H1 (cell line): ENCODE measurements around the gene HLA-DPA1.

Source experiments
- CHD1 ChIP-seq: IDR thresholded peaks from 2 replicates; pipeline ENCODE4 v1.6.1; 2012; ENCODE audit warnings: low read depth, low read length, improper control_type of control experiment
- CTCF ChIP-seq, 3 experiments: IDR thresholded peaks; 1 replicate in 2 of 3; 2 replicates in 1 of 3; pipeline versions ENCODE4 v1.5.1 to v1.6.1; 2011; ENCODE audit warnings: low read length in 3 of 3, mild to moderate bottlenecking in 3 of 3, inconsistent platforms in 2 of 3, low read depth in 1 of 3, moderate library complexity in 1 of 3; ENCODE audit not compliant: insufficient read depth in 1 of 3; ENCODE audit errors: control extremely low read depth in 1 of 3
- EP300 ChIP-seq, 2 experiments: IDR thresholded peaks; 1 replicate in 1 of 2; 2 replicates in 1 of 2; pipeline ENCODE4 v1.6.1; 2011 to 2012; ENCODE audit warnings: low read depth in 2 of 2, low read length in 2 of 2, mild to moderate bottlenecking in 2 of 2, borderline replicate concordance in 1 of 2, inconsistent platforms in 1 of 2, moderate library complexity in 1 of 2
- POLR2A ChIP-seq, 2 experiments: IDR thresholded peaks; 1 replicate in 1 of 2; 2 replicates in 1 of 2; pipeline ENCODE4 v1.6.1; 2011; ENCODE audit warnings: low read depth in 2 of 2, low read length in 2 of 2, mild to moderate bottlenecking in 2 of 2; ENCODE audit errors: control extremely low read depth in 1 of 2
- POLR2AphosphoS5 ChIP-seq: IDR thresholded peaks from 2 replicates; pipeline ENCODE4 v1.6.1; 2011; ENCODE audit warnings: low read depth, low read length
- RAD21 ChIP-seq, 2 experiments: IDR thresholded peaks in 1 of 2; conservative IDR thresholded peaks in 1 of 2; 2 replicates each; pipeline ENCODE4 v1.6.1; 2011; ENCODE audit warnings: low read depth in 2 of 2, low read length in 2 of 2, improper control_type of control experiment in 1 of 2, inconsistent platforms in 1 of 2, mild to moderate bottlenecking in 1 of 2, moderate library complexity in 1 of 2
- TF ChIP-seq, protein P1 (sequence below): IDR thresholded peaks from 2 replicates; pipeline ENCODE4 v1.6.1; 2011; ENCODE audit warnings: low read depth, mild to moderate bottlenecking, low read length; ENCODE audit not compliant: insufficient read depth
- TF ChIP-seq, protein P2 (sequence below): IDR thresholded peaks from 2 replicates; pipeline ENCODE4 v1.6.1; 2012; ENCODE audit warnings: inconsistent platforms

- TF ChIP-seq CTCF (IDR thresholded peaks at IDR 0.05; ENCODE audit: control extremely low read depth in 1 of 3, insufficient read depth in 1 of 3, low read depth in 1 of 3, low read length in 3 of 3): no peak
- TF ChIP-seq, protein P1, sequence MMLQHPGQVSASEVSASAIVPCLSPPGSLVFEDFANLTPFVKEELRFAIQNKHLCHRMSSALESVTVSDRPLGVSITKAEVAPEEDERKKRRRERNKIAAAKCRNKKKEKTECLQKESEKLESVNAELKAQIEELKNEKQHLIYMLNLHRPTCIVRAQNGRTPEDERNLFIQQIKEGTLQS: no peak
- TF ChIP-seq CHD1: no peak
- TF ChIP-seq POLR2A (IDR thresholded peaks at IDR 0.05; ENCODE audit: control extremely low read depth in 1 of 2, low read depth in 2 of 2, low read length in 2 of 2): no peak
- no peak for TF ChIP-seq POLR2AphosphoS5
- TF ChIP-seq RAD21 (IDR thresholded peaks at IDR 0.05 in 1 of 2, conservative IDR thresholded peaks at IDR 0.05 in 1 of 2; ENCODE audit: low read depth in 2 of 2, low read length in 2 of 2): no peak
- no peak for TF ChIP-seq EP300 (IDR thresholded peaks at IDR 0.05; ENCODE audit: borderline replicate concordance in 1 of 2, low read depth in 2 of 2, low read length in 2 of 2)
- TF ChIP-seq, protein P2, sequence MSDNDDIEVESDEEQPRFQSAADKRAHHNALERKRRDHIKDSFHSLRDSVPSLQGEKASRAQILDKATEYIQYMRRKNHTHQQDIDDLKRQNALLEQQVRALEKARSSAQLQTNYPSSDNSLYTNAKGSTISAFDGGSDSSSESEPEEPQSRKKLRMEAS: no peak
These were observed 46.6 kb upstream of the HLA-DPA1 start for GRCh38 chr6:33120001-33120400.
